Liver (tissue), 9 donors: Measurements from ENCODE around the gene CASP10. TPM values are rescaled to one million over a fixed set of nuclear protein-coding genes. Genes with fewer than 3 reads are reported as not detected.

Experiments
- DNase-seq: peaks from one replicate; pipeline ENCODE4 v3.0.0-alpha.2; 2017; ENCODE audit warnings: low spot score
- H3K27ac ChIP-seq, 2 donors: one replicate each; pipeline ENCODE4 v1.7.0; 2013; ENCODE audit warnings: inconsistent platforms in 2 of 2, low read length in 2 of 2, control low read depth in 1 of 2, low read depth in 1 of 2, mild to moderate bottlenecking in 1 of 2
- H3K27me3 ChIP-seq, 4 donors: one replicate each; pipeline versions ENCODE4 v1.6.1 to v1.7.0; 2013; ENCODE audit warnings: low read length in 3 of 4, inconsistent platforms in 1 of 4, mild to moderate bottlenecking in 1 of 4, moderate library complexity in 1 of 4; ENCODE audit not compliant: control insufficient read depth in 4 of 4, insufficient read depth in 4 of 4
- H3K36me3 ChIP-seq, 4 donors: one replicate each; pipeline versions ENCODE4 v1.6.1 to v1.7.0; 2013; ENCODE audit warnings: low read length in 3 of 4, mild to moderate bottlenecking in 3 of 4, low read depth in 1 of 4, moderate library complexity in 1 of 4; ENCODE audit not compliant: control insufficient read depth in 4 of 4, insufficient read depth in 3 of 4
- H3K4me1 ChIP-seq, 4 donors: one replicate each; pipeline versions ENCODE4 v1.6.1 to v1.7.0; 2013; ENCODE audit warnings: low read length in 3 of 4, mild to moderate bottlenecking in 3 of 4, moderate library complexity in 1 of 4; ENCODE audit not compliant: control insufficient read depth in 4 of 4, insufficient read depth in 4 of 4
- H3K4me3 ChIP-seq, 3 donors: one replicate each; pipeline versions ENCODE4 v1.6.1 to v1.7.0; 2013; ENCODE audit warnings: low read length in 3 of 3, control low read depth in 1 of 3, low read depth in 1 of 3, mild to moderate bottlenecking in 1 of 3
- H3K9ac ChIP-seq, 2 donors: one replicate each; pipeline ENCODE4 v1.7.0; 2013; ENCODE audit warnings: low read length in 2 of 2, mild to moderate bottlenecking in 2 of 2, moderate library complexity in 2 of 2, control low read depth in 1 of 2, low read depth in 1 of 2
- H3K9me3 ChIP-seq, 4 donors: one replicate each; pipeline versions ENCODE4 v1.6.1 to v1.7.0; 2013; ENCODE audit warnings: low read length in 3 of 4; ENCODE audit not compliant: control insufficient read depth in 4 of 4
- EGR1 ChIP-seq, 2 donors: IDR thresholded peaks; 2 replicates each; pipeline ENCODE4 v1.6.1; 2016 to 2018; ENCODE audit warnings: antibody characterized with exemption in 2 of 2, low read depth in 2 of 2
- FOXA1 ChIP-seq: IDR thresholded peaks from 2 replicates; pipeline ENCODE4 v1.6.1; 2016; ENCODE audit warnings: antibody characterized with exemption
- FOXA2 ChIP-seq: IDR thresholded peaks from 2 replicates; pipeline ENCODE4 v1.6.1; 2016; ENCODE audit warnings: antibody characterized with exemption
- GABPA ChIP-seq, 2 donors: IDR thresholded peaks in 1 of 2; conservative IDR thresholded peaks in 1 of 2; 2 replicates each; pipeline ENCODE4 v1.6.1; 2016; ENCODE audit warnings: antibody characterized with exemption in 2 of 2, mild to moderate bottlenecking in 1 of 2, moderate library complexity in 1 of 2
- HNF4A ChIP-seq, 2 donors: conservative IDR thresholded peaks; 2 replicates each; pipeline ENCODE4 v1.6.1; 2016; ENCODE audit warnings: antibody characterized with exemption in 2 of 2, mild to moderate bottlenecking in 2 of 2
- HNF4G ChIP-seq: IDR thresholded peaks from 2 replicates; pipeline ENCODE4 v1.6.1; 2016; ENCODE audit warnings: antibody characterized with exemption
- NR2F2 ChIP-seq: IDR thresholded peaks from 2 replicates; pipeline ENCODE4 v1.6.1; 2016; ENCODE audit warnings: antibody characterized with exemption
- RAD21 ChIP-seq, 2 donors: IDR thresholded peaks; 2 replicates each; pipeline ENCODE4 v1.6.1; 2016; ENCODE audit warnings: antibody characterized with exemption in 2 of 2, mild to moderate bottlenecking in 2 of 2
- REST ChIP-seq: IDR thresholded peaks from 2 replicates; pipeline ENCODE4 v1.6.1; 2016; ENCODE audit warnings: antibody characterized with exemption, mild to moderate bottlenecking
- RXRA ChIP-seq, 2 donors: IDR thresholded peaks; 2 replicates each; pipeline ENCODE4 v1.6.1; 2017 to 2018; ENCODE audit warnings: antibody characterized with exemption in 2 of 2, mild to moderate bottlenecking in 1 of 2
- TAF1 ChIP-seq: conservative IDR thresholded peaks from 2 replicates; pipeline ENCODE4 v1.6.1; 2016; ENCODE audit warnings: antibody characterized with exemption, mild to moderate bottlenecking
- YY1 ChIP-seq: IDR thresholded peaks from 2 replicates; pipeline ENCODE4 v1.6.1; 2016; ENCODE audit warnings: antibody characterized with exemption, mild to moderate bottlenecking
- WGBS: extraction: QIAGEN DNeasy Blood & Tissue Kit; methylation state at CpG from one replicate; pipeline ENCODE4 v1.1.7; 2013; 5-methylcytosine and 5-hydroxymethylcytosine counted together
- polyA plus RNA-seq, 2 donors: library from polyadenylated mRNA; stranded (reverse) in 1 of 2; unstranded in 1 of 2; fragments of 200-250 nt in 1 of 2; fragments of >200 nt in 1 of 2; fragmentation: Nextera tagmentation in 1 of 2; extraction: Ambion mirVana in 1 of 2; gene quantifications; one replicate each; pipeline versions ENCODE4 v1.2.1 to v1.2.3, GENCODE V29; 2013 to 2015
- total RNA-seq, 2 donors: library from RNA; depleted of rRNA; stranded (reverse); fragments of >200 nt; gene quantifications; one replicate each; pipeline ENCODE4 v1.2.3, GENCODE V29; 2014
- TF ChIP-seq, protein P1 (sequence below): IDR thresholded peaks from 2 replicates; pipeline ENCODE4 v1.6.1; 2016; ENCODE audit warnings: antibody characterized with exemption
- TF ChIP-seq, protein P2 (sequence below): IDR thresholded peaks from 2 replicates; pipeline ENCODE4 v1.6.1; 2016; ENCODE audit warnings: antibody characterized with exemption
- TF ChIP-seq, protein P3 (sequence below): IDR thresholded peaks from 2 replicates; pipeline ENCODE4 v1.6.1; 2016; ENCODE audit warnings: antibody characterized with exemption
- TF ChIP-seq, protein P4 (sequence below): fragments of 150-350 bp; IDR thresholded peaks from 2 replicates; pipeline ENCODE4 v1.5.1; 2017; ENCODE audit warnings: improper control_type of control experiment, low read depth, low read length; ENCODE audit not compliant: missing input control
- donor health status: healthy.
- donor health status: healthy.
- donor health status: healthy.
- donor health status: healthy.
- donor health status: healthy.

The CASP10 gene
- total and polyA plus RNA-seq, 4 donors, result 2.2 to 13.6 (median 5.6) TPM

- TF ChIP-seq YY1, result no peak
Measured at GRCh38 chr2:201216918-201217317, 34.0 kb downstream of the CASP10 start (continued).

DNA sequence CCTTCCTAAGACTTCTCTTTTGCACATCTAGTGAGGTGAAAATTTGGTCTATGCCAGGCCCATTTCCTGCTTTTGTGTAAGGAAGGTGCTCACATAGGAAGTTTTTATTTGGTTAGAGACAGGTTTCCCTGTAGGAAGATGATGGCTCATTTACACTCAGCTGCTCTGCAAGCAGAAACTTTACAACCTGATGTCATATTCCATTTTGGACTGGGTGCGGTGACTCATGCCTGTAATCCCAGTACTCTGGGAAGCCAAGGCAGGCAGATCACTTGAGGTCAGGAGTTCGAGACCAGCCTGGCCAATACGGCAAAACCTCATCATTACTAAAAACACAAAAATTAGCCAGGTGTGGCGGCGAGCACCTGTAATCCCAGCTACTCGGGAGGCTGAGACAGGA, 35.8 kb downstream of the CASP10 start:
- Histone ChIP-seq H3K27ac (no peak overlapping the region), H3K9me3 (no peaks in the 10 kb centered on the region), H3K27me3 (no peaks in the 10 kb centered on the region), H3K9ac (no peak overlapping the region), H3K4me1 (no peaks in the 10 kb centered on the region), H3K36me3 (peaks cover 6 to 15% (median 11%) of the 10 kb centered on the region in 4 donors), H3K4me3 (no peak overlapping the region)
- no peak for DNase-seq
- TF ChIP-seq, protein P1, sequence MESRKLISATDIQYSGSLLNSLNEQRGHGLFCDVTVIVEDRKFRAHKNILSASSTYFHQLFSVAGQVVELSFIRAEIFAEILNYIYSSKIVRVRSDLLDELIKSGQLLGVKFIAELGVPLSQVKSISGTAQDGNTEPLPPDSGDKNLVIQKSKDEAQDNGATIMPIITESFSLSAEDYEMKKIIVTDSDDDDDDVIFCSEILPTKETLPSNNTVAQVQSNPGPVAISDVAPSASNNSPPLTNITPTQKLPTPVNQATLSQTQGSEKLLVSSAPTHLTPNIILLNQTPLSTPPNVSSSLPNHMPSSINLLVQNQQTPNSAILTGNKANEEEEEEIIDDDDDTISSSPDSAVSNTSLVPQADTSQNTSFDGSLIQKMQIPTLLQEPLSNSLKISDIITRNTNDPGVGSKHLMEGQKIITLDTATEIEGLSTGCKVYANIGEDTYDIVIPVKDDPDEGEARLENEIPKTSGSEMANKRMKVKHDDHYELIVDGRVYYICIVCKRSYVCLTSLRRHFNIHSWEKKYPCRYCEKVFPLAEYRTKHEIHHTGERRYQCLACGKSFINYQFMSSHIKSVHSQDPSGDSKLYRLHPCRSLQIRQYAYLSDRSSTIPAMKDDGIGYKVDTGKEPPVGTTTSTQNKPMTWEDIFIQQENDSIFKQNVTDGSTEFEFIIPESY, result no peak
- TF ChIP-seq RAD21 (IDR thresholded peaks at IDR 0.05) (no peak), REST (no peak), EGR1 (IDR thresholded peaks at IDR 0.05; ENCODE audit: low read depth in 2 of 2) (no peak), YY1 (no peak), FOXA1 (no peak), HNF4A (conservative IDR thresholded peaks at IDR 0.05) (no peak), GABPA (IDR thresholded peaks at IDR 0.05 in 1 of 2, conservative IDR thresholded peaks at IDR 0.05 in 1 of 2) (no peak), TAF1 (no peak), FOXA2 (no peak), HNF4G (no peak), NR2F2 (no peak), RXRA (IDR thresholded peaks at IDR 0.05) (no peak)
- TF ChIP-seq, protein P2, sequence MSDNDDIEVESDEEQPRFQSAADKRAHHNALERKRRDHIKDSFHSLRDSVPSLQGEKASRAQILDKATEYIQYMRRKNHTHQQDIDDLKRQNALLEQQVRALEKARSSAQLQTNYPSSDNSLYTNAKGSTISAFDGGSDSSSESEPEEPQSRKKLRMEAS, result no peak
- TF ChIP-seq, protein P3, sequence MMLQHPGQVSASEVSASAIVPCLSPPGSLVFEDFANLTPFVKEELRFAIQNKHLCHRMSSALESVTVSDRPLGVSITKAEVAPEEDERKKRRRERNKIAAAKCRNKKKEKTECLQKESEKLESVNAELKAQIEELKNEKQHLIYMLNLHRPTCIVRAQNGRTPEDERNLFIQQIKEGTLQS, result no peak
- TF ChIP-seq, protein P4, sequence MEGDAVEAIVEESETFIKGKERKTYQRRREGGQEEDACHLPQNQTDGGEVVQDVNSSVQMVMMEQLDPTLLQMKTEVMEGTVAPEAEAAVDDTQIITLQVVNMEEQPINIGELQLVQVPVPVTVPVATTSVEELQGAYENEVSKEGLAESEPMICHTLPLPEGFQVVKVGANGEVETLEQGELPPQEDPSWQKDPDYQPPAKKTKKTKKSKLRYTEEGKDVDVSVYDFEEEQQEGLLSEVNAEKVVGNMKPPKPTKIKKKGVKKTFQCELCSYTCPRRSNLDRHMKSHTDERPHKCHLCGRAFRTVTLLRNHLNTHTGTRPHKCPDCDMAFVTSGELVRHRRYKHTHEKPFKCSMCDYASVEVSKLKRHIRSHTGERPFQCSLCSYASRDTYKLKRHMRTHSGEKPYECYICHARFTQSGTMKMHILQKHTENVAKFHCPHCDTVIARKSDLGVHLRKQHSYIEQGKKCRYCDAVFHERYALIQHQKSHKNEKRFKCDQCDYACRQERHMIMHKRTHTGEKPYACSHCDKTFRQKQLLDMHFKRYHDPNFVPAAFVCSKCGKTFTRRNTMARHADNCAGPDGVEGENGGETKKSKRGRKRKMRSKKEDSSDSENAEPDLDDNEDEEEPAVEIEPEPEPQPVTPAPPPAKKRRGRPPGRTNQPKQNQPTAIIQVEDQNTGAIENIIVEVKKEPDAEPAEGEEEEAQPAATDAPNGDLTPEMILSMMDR, result no peak
- 95% methylated on average over 6 of the region's 6 CpGs for WGBS
